Keratinocyte (primary cell): ENCODE data around the gene MDM2. TPM values are rescaled to one million over a fixed set of nuclear protein-coding genes. Genes with fewer than 3 reads are reported as not detected.

Experiments
- DNase-seq: peaks from one replicate; pipeline ENCODE4 v3.0.0-alpha.2; 2011; ENCODE audit warnings: low read depth, missing footprints, low spot score
- FAIRE-seq: peaks from 2 replicates; lab custom pipeline; 2011; peaks lifted over from hg19 to GRCh38; lab: Jason Lieb, UNC
- H2AFZ ChIP-seq: 2 replicates; pipeline ENCODE4 v1.6.0; 2012; ENCODE audit warnings: low read length, control low read depth, inconsistent platforms; ENCODE audit not compliant: control insufficient read depth
- H3K27ac ChIP-seq: 2 replicates; pipeline ENCODE4 v1.5.1; 2011; ENCODE audit warnings: low read length; ENCODE audit not compliant: control insufficient read depth, insufficient read depth
- H3K27me3 ChIP-seq: 3 replicates; pipeline ENCODE4 v1.6.0; 2011; ENCODE audit warnings: low read length; ENCODE audit not compliant: control insufficient read depth, insufficient read depth; ENCODE audit errors: extremely low read depth
- H3K36me3 ChIP-seq, 2 experiments: 2 replicates in 1 of 2; 3 replicates in 1 of 2; pipeline ENCODE4 v1.5.1; 2011; ENCODE audit warnings: low read length in 2 of 2, mild to moderate bottlenecking in 1 of 2; ENCODE audit not compliant: control insufficient read depth in 2 of 2, insufficient read depth in 2 of 2; ENCODE audit errors: extremely low read depth in 1 of 2
- H3K4me1 ChIP-seq: 3 replicates; pipeline ENCODE4 v1.5.1; 2011; ENCODE audit warnings: low read length; ENCODE audit not compliant: control insufficient read depth, insufficient read depth; ENCODE audit errors: extremely low read depth
- H3K4me2 ChIP-seq: 3 replicates; pipeline ENCODE4 v1.6.0; 2011; ENCODE audit warnings: low read depth, low read length; ENCODE audit not compliant: control insufficient read depth, insufficient read depth; ENCODE audit errors: extremely low read depth
- H3K4me3 ChIP-seq, 3 experiments: fragments of 200-600 bp in 1 of 3; sonication (generic) in 1 of 3; 2 replicates in 2 of 3; 3 replicates in 1 of 3; pipeline ENCODE4 v1.5.1; 2011 to 2016; ENCODE audit warnings: low read length in 3 of 3, mild to moderate bottlenecking in 3 of 3, control low read depth in 2 of 3, inconsistent platforms in 1 of 3, low read depth in 1 of 3, mixed read lengths in 1 of 3, mixed run types in 1 of 3, moderate library complexity in 1 of 3; ENCODE audit not compliant: control insufficient read depth in 2 of 3, insufficient read depth in 2 of 3; ENCODE audit errors: extremely low read depth in 1 of 3
- H3K79me2 ChIP-seq: 2 replicates; pipeline ENCODE4 v1.6.0; 2012; ENCODE audit warnings: low read length; ENCODE audit not compliant: control insufficient read depth, insufficient read depth
- H3K9ac ChIP-seq: 3 replicates; pipeline ENCODE4 v1.6.0; 2011; ENCODE audit warnings: low read length; ENCODE audit not compliant: control insufficient read depth, insufficient read depth; ENCODE audit errors: extremely low read depth
- H3K9me1 ChIP-seq: 3 replicates; pipeline ENCODE4 v1.6.0; 2011; ENCODE audit warnings: low read length; ENCODE audit not compliant: control insufficient read depth, insufficient read depth; ENCODE audit errors: extremely low read depth
- H3K9me3 ChIP-seq: 2 replicates; pipeline ENCODE4 v1.5.1; 2012; ENCODE audit warnings: low read depth, low read length; ENCODE audit not compliant: control insufficient read depth
- H4K20me1 ChIP-seq: 3 replicates; pipeline ENCODE4 v1.6.0; 2011; ENCODE audit warnings: low read length; ENCODE audit not compliant: control insufficient read depth, insufficient read depth; ENCODE audit errors: extremely low read depth
- EZH2 ChIP-seq: IDR thresholded peaks from one replicate; pipeline ENCODE4 v1.6.1; 2012; ENCODE audit warnings: inconsistent platforms, mild to moderate bottlenecking, low read length, moderate library complexity
- dilution Hi-C: fragments of 300-500 bp; cut with MboI; formaldehyde crosslinking; loops from one replicate; pipeline ENCODE4 v1.7.0; 2020; ENCODE audit warnings: low sequenced_read_pairs; ENCODE audit not compliant: extremely low pct_ligation_motif_present
- polyA plus RNA-seq, 5 experiments: library from polyadenylated mRNA; depleted of rRNA in 3 of 5; stranded (reverse) in 3 of 5; stranded (forward) in 1 of 5; unstranded in 1 of 5; fragments of >200 nt; gene quantifications; 1 replicate in 1 of 5; 2 replicates in 3 of 5; 3 replicates in 1 of 5; pipeline versions ENCODE4 v1.2.1 to v1.2.3, GENCODE V29; 2011 to 2012; ENCODE audit warnings: missing spikeins in 2 of 5, low read depth in 1 of 5, low replicate concordance in 1 of 5
- TF ChIP-seq, protein P1 (sequence below), 3 experiments: IDR thresholded peaks in 1 of 3; conservative IDR thresholded peaks in 1 of 3; optimal IDR thresholded peaks in 1 of 3; 2 replicates in 2 of 3; 3 replicates in 1 of 3; pipeline versions ENCODE3 to v1.5.1; 2011; ENCODE audit warnings: low read length in 3 of 3, mild to moderate bottlenecking in 3 of 3, moderate library complexity in 2 of 3, control low read depth in 1 of 3, inconsistent platforms in 1 of 3; ENCODE audit not compliant: insufficient read depth in 2 of 3; ENCODE audit errors: extremely low read depth in 1 of 3

Gene MDM2
- polyA plus RNA-seq, 1 donor (not counting 4 experiments of a cell fraction or from before 2014, with no cell fraction given) = 55.0 TPM

DNA sequence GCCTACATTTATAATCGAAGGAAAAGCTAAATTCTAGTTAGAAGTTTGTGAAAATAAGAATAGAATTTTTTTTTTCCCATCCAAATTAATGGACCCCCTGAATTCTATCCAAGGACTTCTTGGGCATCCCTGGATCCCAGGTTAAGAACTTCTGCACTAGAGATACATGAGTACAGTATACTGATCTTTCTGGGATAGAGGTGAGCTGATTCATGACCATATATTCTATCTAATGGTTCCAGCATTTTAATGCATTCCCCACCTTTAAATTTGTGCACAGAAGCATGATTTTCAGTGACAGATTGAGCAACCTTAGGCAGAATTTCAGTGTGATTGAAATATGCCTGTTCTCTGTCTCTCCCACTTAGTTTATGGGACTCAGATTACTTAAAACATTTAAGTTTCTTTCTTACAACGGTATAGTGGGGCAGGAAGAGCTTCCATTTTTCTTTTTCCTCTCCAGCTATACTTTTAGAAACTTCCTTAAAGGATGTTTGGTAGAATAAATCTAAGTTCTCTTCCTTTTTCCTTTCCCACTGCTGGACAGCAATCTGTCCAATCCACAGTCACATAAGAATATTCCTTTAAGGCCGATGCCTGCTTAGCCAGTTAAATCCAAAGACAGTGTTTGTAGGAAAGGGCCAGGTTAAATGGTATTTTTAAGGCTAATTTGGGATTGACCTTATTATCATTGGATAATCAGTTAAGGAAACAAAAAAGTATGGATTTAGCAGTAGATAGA lies 6.7 kb downstream of the MDM2 start:
- Histone ChIP-seq H3K4me3 (no peak overlapping the region), H4K20me1 (no peaks in the 10 kb centered on the region), H2AFZ (no peak overlapping the region), H3K9ac (no peak overlapping the region), H3K9me1 (no peaks in the 10 kb centered on the region), H3K9me3 (no peaks in the 10 kb centered on the region), H3K79me2 (peaks cover 69% of the 10 kb centered on the region), H3K4me2 (no peak overlapping the region), H3K4me1 (peaks cover 3% of the 10 kb centered on the region), H3K36me3 (peaks cover 13 to 15% of the 10 kb centered on the region in 2 experiments), H3K27ac (no peak overlapping the region), H3K27me3 (no peaks in the 10 kb centered on the region)
- dilution Hi-C loops = no loop called here
- no peak for FAIRE-seq
- DNase-seq = no peak
- no peak for TF ChIP-seq EZH2
- TF ChIP-seq, protein P1, sequence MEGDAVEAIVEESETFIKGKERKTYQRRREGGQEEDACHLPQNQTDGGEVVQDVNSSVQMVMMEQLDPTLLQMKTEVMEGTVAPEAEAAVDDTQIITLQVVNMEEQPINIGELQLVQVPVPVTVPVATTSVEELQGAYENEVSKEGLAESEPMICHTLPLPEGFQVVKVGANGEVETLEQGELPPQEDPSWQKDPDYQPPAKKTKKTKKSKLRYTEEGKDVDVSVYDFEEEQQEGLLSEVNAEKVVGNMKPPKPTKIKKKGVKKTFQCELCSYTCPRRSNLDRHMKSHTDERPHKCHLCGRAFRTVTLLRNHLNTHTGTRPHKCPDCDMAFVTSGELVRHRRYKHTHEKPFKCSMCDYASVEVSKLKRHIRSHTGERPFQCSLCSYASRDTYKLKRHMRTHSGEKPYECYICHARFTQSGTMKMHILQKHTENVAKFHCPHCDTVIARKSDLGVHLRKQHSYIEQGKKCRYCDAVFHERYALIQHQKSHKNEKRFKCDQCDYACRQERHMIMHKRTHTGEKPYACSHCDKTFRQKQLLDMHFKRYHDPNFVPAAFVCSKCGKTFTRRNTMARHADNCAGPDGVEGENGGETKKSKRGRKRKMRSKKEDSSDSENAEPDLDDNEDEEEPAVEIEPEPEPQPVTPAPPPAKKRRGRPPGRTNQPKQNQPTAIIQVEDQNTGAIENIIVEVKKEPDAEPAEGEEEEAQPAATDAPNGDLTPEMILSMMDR (optimal IDR thresholded peaks at IDR 0.05 in 1 of 3, IDR thresholded peaks at IDR 0.05 in 1 of 3, conservative IDR thresholded peaks at IDR 0.05 in 1 of 3; ENCODE audit: extremely low read depth in 1 of 3, insufficient read depth in 2 of 3, low read length in 3 of 3) = no peak

DNA sequence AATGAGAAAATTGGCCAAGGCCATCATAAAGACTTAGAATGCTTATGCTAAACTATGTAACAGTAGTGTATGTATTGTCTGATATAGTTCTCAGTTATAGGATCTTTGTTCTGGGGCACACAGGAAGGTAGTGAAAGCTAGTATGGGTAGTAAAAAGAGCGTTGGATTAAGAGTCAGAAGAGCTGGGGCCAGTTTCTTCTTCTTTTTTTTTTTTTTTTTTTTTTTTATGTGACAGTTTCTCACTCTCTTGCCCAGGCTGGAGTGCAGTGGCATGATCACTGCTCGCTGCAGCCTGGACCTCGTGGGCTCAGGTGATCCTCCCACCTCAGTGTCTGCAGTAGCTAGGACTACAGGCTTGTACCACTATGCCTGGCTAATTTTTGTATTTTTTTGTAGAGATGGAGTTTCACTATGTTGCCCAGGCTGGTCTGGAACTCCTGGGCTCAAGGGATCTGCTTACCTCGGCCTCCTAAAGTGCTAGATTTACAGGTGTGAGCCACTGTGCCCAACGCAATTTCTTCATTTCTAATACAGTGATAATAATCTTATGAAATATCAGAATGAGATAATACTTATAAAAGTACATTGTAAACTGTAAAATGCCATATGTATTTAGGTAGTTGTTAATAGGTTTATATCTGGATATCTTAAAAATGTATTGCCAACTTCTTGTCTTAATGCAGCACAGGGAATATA lies 7.4 kb downstream of the MDM2 start:
- Histone ChIP-seq H2AFZ (no peak overlapping the region), H3K4me2 (no peak overlapping the region), H4K20me1 (no peaks in the 10 kb centered on the region), H3K36me3 (peaks cover 13 to 15% of the 10 kb centered on the region in 2 experiments), H3K27ac (no peak overlapping the region), H3K4me1 (peaks cover 3% of the 10 kb centered on the region), H3K9ac (no peak overlapping the region), H3K79me2 (peaks cover 67% of the 10 kb centered on the region), H3K9me3 (no peaks in the 10 kb centered on the region), H3K9me1 (no peaks in the 10 kb centered on the region), H3K27me3 (no peaks in the 10 kb centered on the region), H3K4me3 (no peak overlapping the region)
- FAIRE-seq (no peak), DNase-seq (no peak)
- dilution Hi-C loops = no loop called here
- no peak for TF ChIP-seq EZH2
- TF ChIP-seq, protein P1 (optimal IDR thresholded peaks at IDR 0.05 in 1 of 3, IDR thresholded peaks at IDR 0.05 in 1 of 3, conservative IDR thresholded peaks at IDR 0.05 in 1 of 3; ENCODE audit: extremely low read depth in 1 of 3, insufficient read depth in 2 of 3, low read length in 3 of 3) = no peak
